Measurements from ENCODE around the gene SMYD3. TPM values are rescaled to one million over a fixed set of nuclear protein-coding genes. Genes with fewer than 3 reads are reported as not detected.

Gene SMYD3
- total and polyA plus RNA-seq, 2 of the 4 experiments (the other 2 are of a cell fraction), result 26.5 to 37.6 TPM

DNA sequence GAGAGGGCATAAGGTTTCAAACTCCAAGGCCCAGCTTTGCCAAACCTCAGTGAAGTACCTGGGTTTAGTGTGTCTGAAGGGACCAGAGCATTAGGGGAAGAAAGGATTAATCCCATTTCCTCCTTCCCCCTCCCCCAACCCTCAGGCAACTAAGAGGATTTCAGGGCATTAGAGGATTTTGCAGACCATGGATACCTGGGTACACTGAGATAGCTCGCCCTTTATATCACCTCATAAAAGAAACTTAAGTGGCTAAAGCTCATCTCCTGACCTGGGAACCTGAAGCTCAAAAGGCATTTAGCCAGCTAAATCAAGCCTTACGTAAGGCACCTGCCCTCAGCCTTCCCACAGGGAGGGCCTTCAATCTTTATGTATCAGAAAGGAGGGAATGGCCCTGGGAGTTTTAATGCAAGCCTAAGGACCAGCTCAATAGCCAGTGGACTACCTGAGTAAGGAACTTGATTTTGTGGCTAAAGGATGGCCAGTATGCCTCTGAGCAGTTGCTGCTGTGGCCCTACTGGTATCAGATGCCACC, 26.4 kb upstream of the SMYD3 start:
- Histone ChIP-seq H4K91ac (ENCODE audit: insufficient read depth, low read depth, low read length) (no peak overlapping the region), H3K9me3 (ENCODE audit: control insufficient read depth, insufficient read depth, low read length) (peaks cover 13% of the 10 kb centered on the region), H2AK5ac (ENCODE audit: low read depth, low read length) (no peak overlapping the region), H3K23ac (ENCODE audit: low read depth, low read length) (no peak overlapping the region), H3K36me3 (ENCODE audit: control insufficient read depth, insufficient read depth, low read length) (no peaks in the 10 kb centered on the region), H2BK15ac (ENCODE audit: low read depth, low read length) (no peak overlapping the region), H2AK9ac (replicated peaks; ENCODE audit: low read depth, low read length, poor library complexity) (no peak overlapping the region), H3K9ac (ENCODE audit: low read depth, low read length) (no peak overlapping the region), H3K4me1 (ENCODE audit: control insufficient read depth, insufficient read depth, low read length) (no peaks in the 10 kb centered on the region), H2BK20ac (ENCODE audit: low read depth, low read length) (no peak overlapping the region), H3K4ac (ENCODE audit: low read depth, low read length) (no peak overlapping the region), H3K14ac (replicated peaks; ENCODE audit: low read depth, low read length) (no peak overlapping the region), H3K27ac (ENCODE audit: insufficient read depth, low read length) (no peak overlapping the region), H2BK5ac (ENCODE audit: low read depth, low read length, poor library complexity, severe bottlenecking) (no peak overlapping the region), H3K27me3 (ENCODE audit: control insufficient read depth, insufficient read depth, low read length) (peaks cover 13% of the 10 kb centered on the region), H3K4me2 (ENCODE audit: low read depth, low read length) (no peak overlapping the region), H4K20me1 (ENCODE audit: insufficient read depth, low read length) (no peaks in the 10 kb centered on the region), H2BK120ac (ENCODE audit: low read depth, low read length) (no peak overlapping the region), H3K18ac (ENCODE audit: low read depth, low read length) (no peak overlapping the region), H4K8ac (ENCODE audit: low read depth in 2 of 2, low read length in 2 of 2) (no peak overlapping the region), H3K56ac (ENCODE audit: extremely low read depth, insufficient read depth, low read length) (no peak overlapping the region), H3K4me3 (ENCODE audit: insufficient read depth, low read depth, low read length) (no peak overlapping the region), H3K79me1 (ENCODE audit: low read depth in 1 of 2, low read length in 2 of 2) (no peaks in the 10 kb centered on the region), H2AFZ (replicated peaks; ENCODE audit: low read length, poor library complexity) (no peak overlapping the region), H3K9me1 (ENCODE audit: insufficient read depth, low read length) (no peaks in the 10 kb centered on the region), H4K5ac (ENCODE audit: low read depth, low read length) (no peak overlapping the region)
- ATAC-seq (ENCODE audit: low read depth) (no peak), DNase-seq (no peak)
- intact Hi-C loops (cut with micrococcal nuclease), result no loop called here
- POLR2A ChIA-PET (ENCODE audit: unreplicated experiment), result no interaction called here
- WGBS, 2 experiments (ENCODE audit: extremely low coverage in 2 of 2, insufficient read length in 1 of 2), result 60% methylated on average over 1 of the region's 2 CpGs; no CpG with 5 or more reads in 1 of the 2 experiments
- TF ChIP-seq SMC3 (IDR thresholded peaks at IDR 0.05; ENCODE audit: low read depth, low read length) (no peak), MAZ (IDR thresholded peaks at IDR 0.05; ENCODE audit: borderline replicate concordance, low read depth, low read length) (no peak), NFE2L2 (IDR thresholded peaks at IDR 0.05; ENCODE audit: low read depth, low read length) (no peak), RAD21 (IDR thresholded peaks at IDR 0.05; ENCODE audit: low read length) (no peak), MAFK (IDR thresholded peaks at IDR 0.05; ENCODE audit: low read depth, low read length) (no peak), BHLHE40 (IDR thresholded peaks at IDR 0.05; ENCODE audit: low read depth, low read length) (no peak), MXI1 (IDR thresholded peaks at IDR 0.05; ENCODE audit: borderline replicate concordance, low read depth, low read length) (no peak), FOS (IDR thresholded peaks at IDR 0.05; ENCODE audit: low read depth, low read length) (no peak), CHD1 (IDR thresholded peaks at IDR 0.05; ENCODE audit: low read depth, low read length) (no peak)
- TF ChIP-seq, protein P1, sequence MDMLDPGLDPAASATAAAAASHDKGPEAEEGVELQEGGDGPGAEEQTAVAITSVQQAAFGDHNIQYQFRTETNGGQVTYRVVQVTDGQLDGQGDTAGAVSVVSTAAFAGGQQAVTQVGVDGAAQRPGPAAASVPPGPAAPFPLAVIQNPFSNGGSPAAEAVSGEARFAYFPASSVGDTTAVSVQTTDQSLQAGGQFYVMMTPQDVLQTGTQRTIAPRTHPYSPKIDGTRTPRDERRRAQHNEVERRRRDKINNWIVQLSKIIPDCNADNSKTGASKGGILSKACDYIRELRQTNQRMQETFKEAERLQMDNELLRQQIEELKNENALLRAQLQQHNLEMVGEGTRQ (IDR thresholded peaks at IDR 0.05; ENCODE audit: low read depth, low read length), result no peak
- TF ChIP-seq, protein P2, sequence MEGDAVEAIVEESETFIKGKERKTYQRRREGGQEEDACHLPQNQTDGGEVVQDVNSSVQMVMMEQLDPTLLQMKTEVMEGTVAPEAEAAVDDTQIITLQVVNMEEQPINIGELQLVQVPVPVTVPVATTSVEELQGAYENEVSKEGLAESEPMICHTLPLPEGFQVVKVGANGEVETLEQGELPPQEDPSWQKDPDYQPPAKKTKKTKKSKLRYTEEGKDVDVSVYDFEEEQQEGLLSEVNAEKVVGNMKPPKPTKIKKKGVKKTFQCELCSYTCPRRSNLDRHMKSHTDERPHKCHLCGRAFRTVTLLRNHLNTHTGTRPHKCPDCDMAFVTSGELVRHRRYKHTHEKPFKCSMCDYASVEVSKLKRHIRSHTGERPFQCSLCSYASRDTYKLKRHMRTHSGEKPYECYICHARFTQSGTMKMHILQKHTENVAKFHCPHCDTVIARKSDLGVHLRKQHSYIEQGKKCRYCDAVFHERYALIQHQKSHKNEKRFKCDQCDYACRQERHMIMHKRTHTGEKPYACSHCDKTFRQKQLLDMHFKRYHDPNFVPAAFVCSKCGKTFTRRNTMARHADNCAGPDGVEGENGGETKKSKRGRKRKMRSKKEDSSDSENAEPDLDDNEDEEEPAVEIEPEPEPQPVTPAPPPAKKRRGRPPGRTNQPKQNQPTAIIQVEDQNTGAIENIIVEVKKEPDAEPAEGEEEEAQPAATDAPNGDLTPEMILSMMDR (conservative IDR thresholded peaks at IDR 0.05; ENCODE audit: low read depth, low read length), result no peak
- dilution Hi-C loops (cut with HindIII; ENCODE audit: low sequenced_read_pairs, unreplicated experiment), result no loop called here
- CTCF ChIA-PET, result no interaction called here
- no TSS peak for BruUV-seq (replicated peaks)
- in situ Hi-C loops (cut with MboI; ENCODE audit: low sequenced_read_pairs), result no loop called here
